Measurements from ENCODE around the gene RGL1.
A peak's percentile ranks its signal among the peaks of the same experiment; 100 is the strongest.

The RGL1 gene

GRCh38 chr1:183801649-183802048, 3.3 kb upstream of the RGL1 start:
- no peak overlapping the region for H3K4me3 ChIP-seq (ENCODE audit: low read length)
- peaks cover 6% of the 10 kb centered on the region for H3K9me3 ChIP-seq (ENCODE audit: low read length)
- no peaks in the 10 kb centered on the region for H3K27me3 ChIP-seq (ENCODE audit: insufficient read depth, low read length)
- H2AFZ ChIP-seq (ENCODE audit: low read depth, low read length) = no peak overlapping the region
- H3K36me3 ChIP-seq (ENCODE audit: insufficient read depth, low read length) = no peaks in the 10 kb centered on the region
- H3K4me1 ChIP-seq (ENCODE audit: insufficient read depth, low read length) = peaks cover 7% of the 10 kb centered on the region

- Histone ChIP-seq H3K4me3 (ENCODE audit: low read length) (peak overlapping the region; percentile 57), H2AFZ (ENCODE audit: low read depth, low read length) (peak overlapping the region; percentile 82), H3K9me3 (ENCODE audit: low read length) (peaks cover 6% of the 10 kb centered on the region), H3K27me3 (ENCODE audit: insufficient read depth, low read length) (no peaks in the 10 kb centered on the region), H3K4me1 (ENCODE audit: insufficient read depth, low read length) (peaks cover 21% of the 10 kb centered on the region), H3K36me3 (ENCODE audit: insufficient read depth, low read length) (no peaks in the 10 kb centered on the region)
These were observed 533 bp upstream of the RGL1 start for GRCh38 chr1:183804387-183804786.

- Histone ChIP-seq H3K27me3 (ENCODE audit: insufficient read depth, low read length) (no peaks in the 10 kb centered on the region), H3K4me1 (ENCODE audit: insufficient read depth, low read length) (peaks cover 21% of the 10 kb centered on the region)
These were observed 1.2 kb downstream of the RGL1 start for GRCh38 chr1:183806125-183806524.

GRCh38 chr1:183806675-183807074, 1.8 kb downstream of the RGL1 start:
- Histone ChIP-seq H3K36me3 (ENCODE audit: insufficient read depth, low read length) (no peaks in the 10 kb centered on the region), H2AFZ (ENCODE audit: low read depth, low read length) (peak overlapping the region; percentile 28), H3K4me1 (ENCODE audit: insufficient read depth, low read length) (peaks cover 21% of the 10 kb centered on the region), H3K27me3 (ENCODE audit: insufficient read depth, low read length) (no peaks in the 10 kb centered on the region), H3K4me3 (ENCODE audit: low read length) (peak overlapping the region; percentile 57), H3K9me3 (ENCODE audit: low read length) (peaks cover 4% of the 10 kb centered on the region)

More at GRCh38 chr1:183806125-183806524, 1.2 kb downstream of the RGL1 start:
- Histone ChIP-seq H3K9me3 (ENCODE audit: low read length) (peaks cover 6% of the 10 kb centered on the region), H3K36me3 (ENCODE audit: insufficient read depth, low read length) (no peaks in the 10 kb centered on the region), H3K4me3 (ENCODE audit: low read length) (peak overlapping the region; percentile 57), H2AFZ (ENCODE audit: low read depth, low read length) (peak overlapping the region; percentile 28)

- no peaks in the 10 kb centered on the region for H3K9me3 ChIP-seq (ENCODE audit: low read length)
- H3K4me3 ChIP-seq (ENCODE audit: low read length) = no peak overlapping the region
- H3K4me1 ChIP-seq (ENCODE audit: insufficient read depth, low read length) = peaks cover 27% of the 10 kb centered on the region
- H3K27me3 ChIP-seq (ENCODE audit: insufficient read depth, low read length) = no peaks in the 10 kb centered on the region
- H2AFZ ChIP-seq (ENCODE audit: low read depth, low read length) = no peak overlapping the region
- H3K36me3 ChIP-seq (ENCODE audit: insufficient read depth, low read length) = no peaks in the 10 kb centered on the region
These were observed 2.7 kb downstream of the RGL1 start for GRCh38 chr1:183807549-183808168.

- Histone ChIP-seq H3K27me3 (ENCODE audit: insufficient read depth, low read length) (no peaks in the 10 kb centered on the region), H3K4me3 (ENCODE audit: low read length) (no peak overlapping the region), H2AFZ (ENCODE audit: low read depth, low read length) (no peak overlapping the region), H3K4me1 (ENCODE audit: insufficient read depth, low read length) (peaks cover 35% of the 10 kb centered on the region), H3K9me3 (ENCODE audit: low read length) (no peaks in the 10 kb centered on the region), H3K36me3 (ENCODE audit: insufficient read depth, low read length) (no peaks in the 10 kb centered on the region)
These were observed 3.5 kb downstream of the RGL1 start for GRCh38 chr1:183808296-183809027.

GRCh38 chr1:183810121-183810520, 5.2 kb downstream of the RGL1 start:
- no peaks in the 10 kb centered on the region for H3K27me3 ChIP-seq (ENCODE audit: insufficient read depth, low read length)
- H3K9me3 ChIP-seq (ENCODE audit: low read length) = no peaks in the 10 kb centered on the region
- H3K4me3 ChIP-seq (ENCODE audit: low read length) = no peak overlapping the region
- no peaks in the 10 kb centered on the region for H3K36me3 ChIP-seq (ENCODE audit: insufficient read depth, low read length)
- no peak overlapping the region for H2AFZ ChIP-seq (ENCODE audit: low read depth, low read length)
- H3K4me1 ChIP-seq (ENCODE audit: insufficient read depth, low read length) = peaks cover 43% of the 10 kb centered on the region

- peaks cover 42% of the 10 kb centered on the region for H3K4me1 ChIP-seq (ENCODE audit: insufficient read depth, low read length)
- H3K36me3 ChIP-seq (ENCODE audit: insufficient read depth, low read length) = no peaks in the 10 kb centered on the region
- H3K4me3 ChIP-seq (ENCODE audit: low read length) = no peak overlapping the region
- H3K9me3 ChIP-seq (ENCODE audit: low read length) = no peaks in the 10 kb centered on the region
- no peak overlapping the region for H2AFZ ChIP-seq (ENCODE audit: low read depth, low read length)
- no peaks in the 10 kb centered on the region for H3K27me3 ChIP-seq (ENCODE audit: insufficient read depth, low read length)
These were observed 6.0 kb downstream of the RGL1 start for GRCh38 chr1:183810756-183811544.

GRCh38 chr1:183812128-183812527, 7.2 kb downstream of the RGL1 start:
- no peaks in the 10 kb centered on the region for H3K36me3 ChIP-seq (ENCODE audit: insufficient read depth, low read length)
- H3K4me3 ChIP-seq (ENCODE audit: low read length) = no peak overlapping the region
- H3K4me1 ChIP-seq (ENCODE audit: insufficient read depth, low read length) = peaks cover 30% of the 10 kb centered on the region
- H3K27me3 ChIP-seq (ENCODE audit: insufficient read depth, low read length) = no peaks in the 10 kb centered on the region
- H3K9me3 ChIP-seq (ENCODE audit: low read length) = no peaks in the 10 kb centered on the region
- H2AFZ ChIP-seq (ENCODE audit: low read depth, low read length) = no peak overlapping the region

- no peak overlapping the region for H2AFZ ChIP-seq (ENCODE audit: low read depth, low read length)
- no peaks in the 10 kb centered on the region for H3K36me3 ChIP-seq (ENCODE audit: insufficient read depth, low read length)
- no peak overlapping the region for H3K4me3 ChIP-seq (ENCODE audit: low read length)
- H3K27me3 ChIP-seq (ENCODE audit: insufficient read depth, low read length) = no peaks in the 10 kb centered on the region
- peaks cover 24% of the 10 kb centered on the region for H3K4me1 ChIP-seq (ENCODE audit: insufficient read depth, low read length)
- H3K9me3 ChIP-seq (ENCODE audit: low read length) = no peaks in the 10 kb centered on the region
These were observed 8.0 kb downstream of the RGL1 start for GRCh38 chr1:183812686-183813569.

GRCh38 chr1:183814121-183814681, 9.3 kb downstream of the RGL1 start:
- Histone ChIP-seq H3K9me3 (ENCODE audit: low read length) (no peaks in the 10 kb centered on the region), H3K4me1 (ENCODE audit: insufficient read depth, low read length) (peaks cover 21% of the 10 kb centered on the region), H3K36me3 (ENCODE audit: insufficient read depth, low read length) (no peaks in the 10 kb centered on the region), H3K4me3 (ENCODE audit: low read length) (no peak overlapping the region), H2AFZ (ENCODE audit: low read depth, low read length) (no peak overlapping the region), H3K27me3 (ENCODE audit: insufficient read depth, low read length) (no peaks in the 10 kb centered on the region)

GRCh38 chr1:183816110-183816509, 11.2 kb downstream of the RGL1 start:
- Histone ChIP-seq H3K4me1 (ENCODE audit: insufficient read depth, low read length) (peaks cover 21% of the 10 kb centered on the region), H2AFZ (ENCODE audit: low read depth, low read length) (no peak overlapping the region), H3K4me3 (ENCODE audit: low read length) (no peak overlapping the region), H3K9me3 (ENCODE audit: low read length) (no peaks in the 10 kb centered on the region), H3K27me3 (ENCODE audit: insufficient read depth, low read length) (no peaks in the 10 kb centered on the region), H3K36me3 (ENCODE audit: insufficient read depth, low read length) (no peaks in the 10 kb centered on the region)

Measured in neuron (in vitro differentiated cells).